HS-27A (cell line): ENCODE results near the gene MDC1.
"Not testable (repeated sequence)": the region's sequence is repeated elsewhere in the genome, so short reads cannot be mapped to it uniquely, and the experiment has no call there.

ENCODE experiments used
- DNase-seq: peaks from one replicate; pipeline ENCODE4 v3.0.0-alpha.2; 2012; ENCODE audit warnings: low read depth, missing footprints

The MDC1 gene, protein sequence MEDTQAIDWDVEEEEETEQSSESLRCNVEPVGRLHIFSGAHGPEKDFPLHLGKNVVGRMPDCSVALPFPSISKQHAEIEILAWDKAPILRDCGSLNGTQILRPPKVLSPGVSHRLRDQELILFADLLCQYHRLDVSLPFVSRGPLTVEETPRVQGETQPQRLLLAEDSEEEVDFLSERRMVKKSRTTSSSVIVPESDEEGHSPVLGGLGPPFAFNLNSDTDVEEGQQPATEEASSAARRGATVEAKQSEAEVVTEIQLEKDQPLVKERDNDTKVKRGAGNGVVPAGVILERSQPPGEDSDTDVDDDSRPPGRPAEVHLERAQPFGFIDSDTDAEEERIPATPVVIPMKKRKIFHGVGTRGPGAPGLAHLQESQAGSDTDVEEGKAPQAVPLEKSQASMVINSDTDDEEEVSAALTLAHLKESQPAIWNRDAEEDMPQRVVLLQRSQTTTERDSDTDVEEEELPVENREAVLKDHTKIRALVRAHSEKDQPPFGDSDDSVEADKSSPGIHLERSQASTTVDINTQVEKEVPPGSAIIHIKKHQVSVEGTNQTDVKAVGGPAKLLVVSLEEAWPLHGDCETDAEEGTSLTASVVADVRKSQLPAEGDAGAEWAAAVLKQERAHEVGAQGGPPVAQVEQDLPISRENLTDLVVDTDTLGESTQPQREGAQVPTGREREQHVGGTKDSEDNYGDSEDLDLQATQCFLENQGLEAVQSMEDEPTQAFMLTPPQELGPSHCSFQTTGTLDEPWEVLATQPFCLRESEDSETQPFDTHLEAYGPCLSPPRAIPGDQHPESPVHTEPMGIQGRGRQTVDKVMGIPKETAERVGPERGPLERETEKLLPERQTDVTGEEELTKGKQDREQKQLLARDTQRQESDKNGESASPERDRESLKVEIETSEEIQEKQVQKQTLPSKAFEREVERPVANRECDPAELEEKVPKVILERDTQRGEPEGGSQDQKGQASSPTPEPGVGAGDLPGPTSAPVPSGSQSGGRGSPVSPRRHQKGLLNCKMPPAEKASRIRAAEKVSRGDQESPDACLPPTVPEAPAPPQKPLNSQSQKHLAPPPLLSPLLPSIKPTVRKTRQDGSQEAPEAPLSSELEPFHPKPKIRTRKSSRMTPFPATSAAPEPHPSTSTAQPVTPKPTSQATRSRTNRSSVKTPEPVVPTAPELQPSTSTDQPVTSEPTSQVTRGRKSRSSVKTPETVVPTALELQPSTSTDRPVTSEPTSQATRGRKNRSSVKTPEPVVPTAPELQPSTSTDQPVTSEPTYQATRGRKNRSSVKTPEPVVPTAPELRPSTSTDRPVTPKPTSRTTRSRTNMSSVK (N-terminal part only)

DNA sequence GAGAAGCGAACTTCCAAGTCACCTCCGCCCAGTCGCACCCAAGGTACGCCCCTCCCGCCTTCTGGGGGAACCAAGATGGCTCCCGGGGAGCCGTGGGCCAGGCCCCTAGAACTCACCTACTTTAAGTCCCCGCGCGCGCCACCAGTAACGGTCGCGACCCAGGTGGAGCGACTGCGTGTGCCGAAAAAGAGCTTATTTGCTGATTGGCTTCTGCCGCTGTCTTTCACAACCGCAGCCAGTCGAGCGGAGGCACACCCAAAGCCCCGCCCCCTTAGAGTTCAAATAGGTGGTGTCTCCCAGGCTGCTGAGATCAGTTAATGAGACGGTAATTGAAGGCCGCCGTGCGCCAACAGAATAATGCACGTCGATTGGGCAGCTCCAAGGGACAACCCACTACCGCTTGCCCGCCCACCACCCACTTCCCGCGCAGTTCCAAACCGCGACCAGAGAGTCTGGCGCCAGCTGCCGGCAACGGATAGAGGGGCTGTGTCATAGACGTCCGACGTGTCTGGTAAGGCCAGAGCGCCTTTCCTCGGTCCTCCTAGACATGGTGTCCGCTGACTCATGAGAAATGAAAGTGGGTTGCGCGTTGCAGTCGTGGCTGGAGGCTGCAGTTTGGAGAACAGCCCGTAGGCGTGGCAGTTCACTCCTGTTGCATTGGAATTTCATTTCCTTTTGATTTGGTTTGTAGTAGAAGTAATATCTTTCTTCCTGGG, at the start of gene MDC1:
Gene MDC1, minus strand, starts transcription at position 153 of the 716 bp plus-strand sequence. CDS start 2,106 bp downstream, outside the sequence.
- DNase-seq = peak; percentile 100

DNA sequence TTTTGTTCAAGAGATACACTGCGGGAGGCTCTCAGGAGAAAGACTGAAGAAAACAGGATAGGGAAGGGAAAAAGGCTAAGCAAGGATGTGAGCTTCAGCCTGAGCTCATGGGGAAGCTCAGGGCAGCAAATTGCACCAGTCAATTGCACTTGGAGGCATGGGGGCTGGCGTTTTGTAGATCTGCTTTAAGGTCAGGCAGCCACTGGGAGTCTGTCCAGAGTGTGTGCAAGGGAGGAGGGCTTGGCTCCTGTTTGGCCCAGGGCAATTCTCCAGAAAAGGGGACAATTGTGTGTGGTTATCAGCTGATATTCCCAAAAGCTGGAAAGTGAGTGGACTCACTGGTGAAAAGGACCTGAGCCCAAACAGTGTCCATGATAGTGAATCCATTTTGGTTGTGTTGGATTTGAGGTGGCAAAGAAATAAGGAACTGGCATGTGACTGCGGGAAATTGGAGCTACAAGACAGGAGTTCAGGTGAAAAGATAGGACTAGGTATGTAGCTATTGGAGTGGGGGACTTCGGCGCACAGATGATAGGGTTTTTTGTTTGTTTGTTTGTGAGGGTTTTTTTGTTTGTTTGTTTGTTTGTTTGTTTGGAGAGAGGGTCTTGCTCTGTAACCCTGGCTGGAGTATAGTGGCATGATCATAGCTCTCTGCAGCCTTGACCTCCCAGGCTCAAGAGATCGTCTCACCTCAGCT, 49.5 kb upstream of the MDC1 start:
- no peak for DNase-seq

DNA sequence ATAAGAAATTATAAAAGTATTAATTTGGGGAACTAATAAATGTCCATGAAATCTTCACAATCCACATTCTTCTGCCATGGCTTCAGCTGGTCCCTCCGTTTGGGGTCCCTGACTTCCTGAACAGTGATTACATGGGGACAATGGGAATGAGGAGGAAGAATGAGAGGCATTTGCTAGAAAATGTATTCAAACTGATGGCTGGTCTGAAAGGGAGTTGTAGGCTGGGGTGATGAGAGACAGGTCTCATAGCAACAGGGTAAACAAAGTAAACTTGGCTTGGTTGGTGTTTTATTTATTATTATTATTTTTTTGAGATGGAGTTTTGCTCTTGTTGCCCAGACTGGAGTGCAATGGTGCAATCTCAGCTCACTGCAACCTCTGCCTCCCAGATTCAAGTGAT, 48.4 kb upstream of the MDC1 start:
- not testable (repeated sequence) for DNase-seq

DNA sequence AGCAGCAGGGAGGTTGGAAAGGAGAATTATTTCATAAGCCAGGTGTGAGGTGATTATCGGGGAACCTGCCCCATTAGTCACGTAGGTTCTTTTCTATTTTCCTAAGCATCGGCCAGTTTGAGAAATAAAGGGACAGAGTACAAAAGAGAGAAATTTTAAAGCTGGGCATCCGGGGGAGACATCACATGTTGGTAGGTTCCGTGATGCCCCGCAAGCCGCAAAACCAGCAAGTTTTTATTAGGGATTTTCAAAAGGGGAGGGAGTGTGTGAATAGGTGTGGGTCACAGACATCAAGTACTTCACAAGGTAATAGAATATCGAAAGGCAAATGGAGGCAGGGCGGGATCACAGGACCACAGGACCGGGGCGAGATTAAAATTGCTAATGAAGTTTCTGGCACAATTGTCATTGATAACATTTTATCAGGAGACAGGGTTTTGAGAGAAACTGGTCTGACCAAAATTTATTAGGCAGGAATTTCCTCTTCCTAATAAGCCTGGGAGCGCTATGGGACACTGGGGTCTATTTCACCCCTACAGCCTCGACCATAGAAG, 47.5 kb upstream of the MDC1 start:
- DNase-seq = not testable (repeated sequence)

DNA sequence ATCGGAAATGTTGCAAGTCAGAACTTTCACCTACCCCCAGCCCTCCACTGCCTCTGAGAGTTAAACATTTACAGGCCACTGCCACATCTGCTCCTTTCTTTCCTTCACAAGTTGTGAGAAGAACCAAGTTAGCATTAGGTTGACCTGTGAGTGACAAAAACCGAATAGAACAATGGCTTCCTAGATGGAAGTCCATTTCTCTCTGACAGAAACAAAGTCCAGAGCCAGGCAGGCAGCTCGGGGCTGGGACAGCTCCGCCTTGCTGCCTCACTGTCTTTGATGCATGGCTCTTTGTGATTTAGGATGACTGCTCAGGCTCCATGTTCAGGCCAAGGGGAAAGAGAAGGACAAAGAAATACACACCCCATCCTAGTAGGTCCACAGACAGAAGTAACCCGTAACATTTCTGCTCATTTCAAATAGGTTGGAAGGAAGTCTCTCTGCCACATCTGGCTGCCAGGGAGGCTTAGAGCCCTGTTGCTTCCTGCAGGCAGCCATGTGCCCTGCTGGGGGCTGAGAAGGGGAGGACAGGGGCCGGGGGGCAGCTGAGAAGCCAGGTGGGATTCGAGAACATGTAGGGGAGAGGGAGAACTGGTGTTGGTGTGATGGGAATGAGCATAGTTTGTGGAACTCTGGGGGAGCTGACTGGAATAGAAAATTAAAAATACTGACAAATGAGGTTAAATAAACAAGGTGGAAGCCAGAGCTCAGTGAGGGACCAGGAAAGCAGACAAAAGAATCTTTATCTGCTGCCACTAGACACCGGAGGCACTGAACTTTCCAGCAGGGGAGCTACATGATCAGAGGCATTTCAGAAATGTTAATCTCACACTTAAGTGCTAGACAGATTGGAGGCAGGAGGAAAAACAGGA, 46.8 kb upstream of the MDC1 start:
- DNase-seq = no peak

DNA sequence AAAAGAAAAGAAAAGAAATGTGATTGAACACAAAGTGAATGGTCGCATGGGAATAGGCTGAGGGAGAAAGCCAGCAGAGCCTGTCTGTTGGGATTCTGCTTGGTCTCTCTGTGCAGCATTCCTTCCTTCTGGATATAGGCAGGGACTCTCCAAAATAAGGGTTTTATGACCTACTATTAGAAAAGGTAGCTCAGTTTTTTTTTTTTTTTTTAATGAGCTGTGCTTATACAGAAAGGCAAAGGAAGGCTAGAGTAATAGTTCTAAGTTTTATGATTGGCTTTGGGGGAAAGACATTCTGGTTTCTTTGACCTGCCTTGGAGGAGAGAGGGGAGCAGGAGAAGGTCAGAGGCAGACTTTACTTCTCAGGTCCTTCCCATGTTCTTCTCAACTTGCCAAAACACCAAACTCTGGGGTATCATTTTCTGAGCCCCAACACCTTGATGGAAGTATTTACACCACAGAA, 46.1 kb upstream of the MDC1 start:
- DNase-seq = no peak

DNA sequence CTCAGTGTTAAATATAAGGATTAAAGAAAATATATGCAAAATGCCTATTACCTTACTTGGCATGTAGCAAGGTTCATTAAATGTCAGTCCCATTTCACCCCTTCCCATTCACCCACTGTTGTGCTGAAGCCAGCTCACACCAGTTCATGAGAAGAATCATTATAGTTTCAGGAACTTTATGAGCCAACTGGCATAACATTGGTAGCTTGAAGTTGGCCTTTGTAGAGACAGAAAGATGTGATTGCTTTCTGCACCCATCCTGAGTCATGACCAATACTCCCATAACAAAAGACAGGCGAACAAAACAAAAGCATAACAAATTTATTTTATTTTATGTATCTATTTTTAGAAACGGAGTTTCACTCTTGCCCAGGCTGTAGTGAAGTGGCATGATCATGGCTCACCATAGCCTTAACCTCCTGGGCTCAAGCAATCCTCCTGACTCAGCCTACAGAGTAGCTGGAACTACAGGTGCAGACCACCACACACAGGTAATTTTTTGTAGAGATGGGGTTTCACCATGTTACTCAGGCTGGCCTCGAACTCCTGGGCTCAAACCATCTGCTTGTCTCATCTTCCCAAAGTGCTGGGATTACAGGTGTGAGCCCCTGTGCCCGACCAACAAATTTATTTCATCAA, 44.8 kb upstream of the MDC1 start:
- no peak for DNase-seq

DNA sequence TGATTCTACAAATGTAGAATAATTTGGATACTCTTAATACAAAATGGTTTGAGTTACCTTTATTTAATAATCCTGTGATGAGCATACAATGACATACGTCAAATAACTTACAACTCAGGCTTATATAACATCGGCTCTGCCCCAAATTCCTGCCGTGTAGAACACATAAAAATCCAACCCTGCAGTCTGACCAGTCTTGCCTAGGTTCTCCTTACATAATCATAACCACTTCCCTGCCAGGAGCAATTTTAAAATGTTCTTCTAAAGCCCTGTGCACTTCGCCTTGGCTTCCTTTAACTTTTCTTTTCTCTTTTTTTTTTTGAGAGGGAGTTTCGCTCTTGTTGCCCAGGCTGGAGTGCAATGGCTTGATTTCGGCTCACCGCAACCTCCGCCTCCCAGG, 43.5 kb upstream of the MDC1 start:
- DNase-seq = no peak

DNA sequence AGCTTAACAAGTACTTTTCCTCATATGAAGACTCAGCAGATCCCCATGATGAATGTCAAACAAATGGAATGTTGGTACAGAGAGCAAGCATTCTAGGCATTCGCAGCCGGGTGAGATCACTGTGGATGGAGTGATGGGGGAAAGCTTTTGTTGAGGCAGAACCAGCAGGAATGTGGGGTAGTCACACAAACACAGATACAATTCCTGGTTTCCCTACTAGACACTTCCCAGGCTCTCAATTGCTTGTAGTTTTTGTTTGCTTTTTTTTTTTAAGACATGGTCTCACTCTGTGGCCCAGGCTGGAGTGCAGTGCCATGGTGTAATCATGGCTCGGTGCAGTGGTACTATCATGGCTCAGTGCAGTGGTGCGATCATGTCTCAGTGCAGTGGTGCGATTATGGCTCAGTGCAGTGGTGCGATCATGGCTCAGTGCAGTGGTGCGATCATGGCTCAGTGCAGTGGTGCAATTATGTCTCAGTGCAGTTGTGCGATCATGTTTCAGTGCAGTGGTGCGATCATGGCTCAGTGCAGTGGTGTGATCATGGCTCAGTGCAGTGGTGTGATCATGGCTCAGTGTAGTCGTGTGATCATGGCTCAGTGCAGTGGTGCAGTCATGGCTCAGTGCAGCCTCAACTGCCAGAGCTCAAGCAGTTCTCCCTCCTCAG, 42.6 kb upstream of the MDC1 start:
- peak; percentile 98 for DNase-seq

DNA sequence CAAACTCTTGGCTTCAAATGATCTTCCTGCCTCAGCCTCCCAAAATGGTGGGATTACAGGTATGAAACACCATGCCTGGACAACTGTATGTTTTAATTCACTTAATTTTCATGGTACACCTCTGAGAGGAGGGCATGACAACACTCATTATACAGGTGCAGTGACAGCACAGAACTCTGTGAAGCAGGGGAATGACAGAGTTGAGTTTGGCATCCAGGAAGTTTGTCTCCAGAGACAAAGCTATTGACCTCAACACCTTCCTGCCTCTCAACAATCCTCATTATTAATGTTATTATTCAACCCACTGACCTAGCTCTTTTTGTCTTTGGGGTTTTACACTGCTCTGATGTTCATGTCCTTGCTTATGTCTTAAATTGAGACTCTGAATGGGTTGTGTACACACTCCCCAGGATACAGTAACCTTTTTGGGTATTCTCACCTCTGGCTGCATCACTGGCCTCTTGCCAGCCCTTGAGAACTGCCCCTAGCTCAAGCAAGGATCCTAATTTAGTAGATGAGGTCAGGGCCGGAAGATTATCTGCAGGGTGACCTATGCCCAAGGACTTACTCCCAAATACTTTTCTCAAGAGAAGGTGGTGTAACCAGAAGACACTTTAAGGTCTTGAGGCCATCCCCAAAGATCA, 40.3 kb upstream of the MDC1 start:
- no peak for DNase-seq

DNA sequence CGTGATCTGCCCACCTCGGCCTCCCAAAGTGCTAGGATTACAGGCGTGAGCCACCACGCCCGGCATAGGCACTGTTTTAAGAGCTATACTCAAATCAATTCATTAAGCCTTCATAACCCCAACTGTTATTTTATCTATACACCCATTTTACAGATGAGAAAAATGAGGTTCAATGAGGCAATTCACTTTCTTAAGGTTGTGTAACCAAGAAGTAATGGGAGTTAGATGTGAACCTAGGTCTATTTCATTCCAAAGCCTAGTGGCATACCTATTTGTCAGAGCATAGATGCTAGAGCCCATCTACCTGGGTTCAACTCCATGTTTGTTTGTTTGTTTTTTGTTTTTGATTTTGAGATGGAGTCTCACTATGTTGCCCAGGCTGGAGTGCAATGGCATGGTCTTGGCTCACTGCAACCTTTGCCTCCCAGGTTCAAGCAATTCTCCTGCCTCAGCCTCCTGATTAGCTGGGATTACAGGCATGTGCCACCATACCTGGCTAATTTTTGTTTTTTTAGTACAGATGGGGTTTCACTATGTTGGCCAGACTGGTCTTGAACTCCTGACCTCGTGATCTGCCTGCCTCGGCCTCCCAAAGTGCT, 39.4 kb upstream of the MDC1 start:
- DNase-seq = not testable (repeated sequence)

DNA sequence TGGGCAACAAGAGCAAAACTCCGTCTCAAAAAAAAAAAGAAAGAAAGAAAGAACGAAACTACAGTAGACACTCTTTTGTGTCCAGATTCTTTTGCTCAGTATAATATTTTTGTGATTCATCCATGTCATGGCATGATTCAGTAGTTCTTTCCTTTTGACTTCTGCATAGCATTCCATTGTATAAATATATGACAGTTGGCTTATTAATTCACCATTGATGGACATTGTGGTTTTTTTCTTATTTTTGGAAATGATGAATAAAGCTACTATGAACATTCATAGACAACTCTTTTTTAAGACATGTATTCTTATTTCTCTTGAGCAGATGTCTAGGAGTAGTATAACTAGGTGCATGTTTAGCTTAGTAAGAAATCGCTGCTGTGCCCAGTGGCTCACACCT, 37.5 kb upstream of the MDC1 start:
- DNase-seq = no peak

DNA sequence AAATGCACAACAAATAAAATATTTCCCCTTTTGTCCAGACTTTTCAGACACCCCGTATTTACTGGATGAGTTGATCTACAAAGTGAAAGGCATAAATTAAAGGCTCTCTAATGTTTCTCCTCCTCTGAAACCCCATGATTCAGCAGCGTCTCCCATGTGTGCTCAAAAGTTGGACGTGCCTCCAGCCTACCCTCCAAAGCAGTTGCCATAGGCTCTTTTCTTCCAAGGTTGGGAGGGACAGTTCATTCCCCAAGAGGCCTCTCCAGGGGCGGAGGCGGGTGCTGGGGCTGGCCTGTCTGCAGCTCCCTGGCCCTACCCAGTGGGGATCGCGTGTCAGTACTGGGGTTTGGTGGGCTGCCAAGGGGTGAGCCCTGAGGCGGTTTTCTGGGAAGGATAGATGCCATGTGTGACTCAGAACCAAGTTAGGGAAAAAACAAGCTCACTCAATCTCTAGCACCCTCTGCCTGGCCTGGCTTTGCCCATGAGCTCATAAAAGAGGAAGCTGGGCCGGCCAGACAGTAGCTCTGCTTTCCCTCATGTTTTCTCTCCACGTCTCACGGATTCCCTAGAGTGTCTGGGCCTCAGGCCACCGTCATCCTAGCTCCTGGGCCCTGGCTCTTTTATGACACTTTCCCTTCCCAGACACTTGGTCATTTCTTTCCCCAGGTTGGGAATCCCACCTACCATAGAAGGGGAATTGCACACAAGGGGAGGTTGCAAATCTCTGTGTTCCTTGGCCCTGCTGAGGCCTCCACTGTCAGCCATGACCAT, 35.3 kb upstream of the MDC1 start:
- DNase-seq = peak; percentile 99

DNA sequence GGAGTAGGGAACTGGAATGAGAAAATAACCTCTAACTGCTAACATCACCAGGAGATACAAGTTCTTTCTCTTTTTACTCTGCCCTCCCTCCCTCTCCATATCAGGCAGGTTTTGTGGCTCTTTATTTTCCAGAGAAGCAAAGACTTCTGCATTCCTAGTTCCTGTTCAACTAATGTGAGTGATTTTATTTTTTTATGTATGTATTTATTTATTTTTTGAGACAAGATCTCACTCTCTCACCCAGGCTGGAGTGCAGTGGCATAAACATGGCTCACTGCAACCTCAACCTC, 33.2 kb upstream of the MDC1 start:
- no peak for DNase-seq

DNA sequence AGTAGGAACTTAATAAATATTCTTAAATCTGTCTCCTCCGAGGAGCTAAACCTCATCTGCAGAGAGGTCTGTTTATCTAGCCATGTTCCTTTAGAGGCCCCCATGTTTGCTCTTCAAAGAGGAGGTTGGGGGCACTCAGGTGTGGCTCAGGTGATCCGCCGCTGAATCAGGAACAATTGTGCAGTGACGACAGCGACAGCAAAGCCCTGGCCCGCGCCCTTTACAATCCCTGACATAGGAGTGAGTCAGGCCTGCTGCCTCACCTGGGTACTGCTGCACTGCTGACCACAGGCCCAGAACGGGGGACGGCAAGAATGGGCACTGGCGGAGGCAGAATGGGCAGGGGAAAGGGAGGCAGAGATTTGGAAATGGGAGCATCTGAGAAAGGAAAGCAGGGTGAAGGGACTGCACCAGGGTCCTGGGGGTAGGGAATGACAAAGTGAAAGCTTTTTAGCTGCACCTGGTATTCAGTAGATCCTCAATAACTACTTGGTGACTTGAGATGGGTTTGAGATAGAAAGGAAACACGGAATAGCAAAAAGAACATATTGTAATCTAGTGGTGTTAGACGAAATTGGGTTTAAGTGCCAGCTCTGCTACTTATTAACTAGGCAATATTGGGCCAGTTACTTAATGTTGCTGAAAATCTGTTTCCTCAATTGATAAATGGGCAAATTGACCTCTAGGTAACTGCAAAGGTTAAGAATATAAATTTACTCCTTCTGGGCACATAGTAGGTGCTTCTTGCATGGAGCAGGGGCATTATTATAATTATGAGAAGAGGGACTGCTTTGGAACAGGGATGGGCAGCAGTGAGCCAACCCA, 32.7 kb upstream of the MDC1 start:
- DNase-seq = no peak
